Stomach (tissue), 9 donors: ENCODE results near the gene BAIAP2L1. TPM values are rescaled to one million over a fixed set of nuclear protein-coding genes. Genes with fewer than 3 reads are reported as not detected.

Experiments
- DNase-seq, 2 donors: peaks; one replicate each; pipeline versions ENCODE4 v3.0.0 to v3.0.0-alpha.2; 2013 to 2019
- H3K27ac ChIP-seq, 5 donors: fragments of 200-600 bp in 4 of 5; sonication (generic) in 4 of 5; one replicate each; pipeline ENCODE4 v1.5.1; 2013 to 2019; ENCODE audit warnings: mild to moderate bottlenecking in 1 of 5, moderate library complexity in 1 of 5
- H3K27me3 ChIP-seq, 3 donors: fragments of 200-600 bp; sonication (generic); one replicate each; pipeline ENCODE4 v1.5.1; 2017 to 2019; ENCODE audit warnings: mixed run types in 1 of 3
- H3K36me3 ChIP-seq, 4 donors: fragments of 200-600 bp; sonication (generic); 1 replicate in 3 of 4; 2 replicates in 1 of 4; pipeline ENCODE4 v1.5.1; 2016 to 2019
- H3K4me1 ChIP-seq, 4 donors: fragments of 200-600 bp; sonication (generic); one replicate each; pipeline ENCODE4 v1.5.1; 2016 to 2019
- H3K4me3 ChIP-seq, 4 donors: fragments of 200-600 bp; sonication (generic) in 3 of 4; one replicate each; pipeline ENCODE4 v1.5.1; 2016 to 2019; ENCODE audit warnings: mild to moderate bottlenecking in 1 of 4
- H3K9me3 ChIP-seq, 4 donors: fragments of 200-600 bp; sonication (generic); one replicate each; pipeline ENCODE4 v1.5.1; 2016 to 2019
- EP300 ChIP-seq: sonication (generic); formaldehyde crosslinking; IDR thresholded peaks from one replicate; pipeline ENCODE4 v1.6.1; 2017; ENCODE audit warnings: antibody characterized with exemption
- POLR2A ChIP-seq, 4 donors: fragments of 450-650 bp; IDR thresholded peaks; one replicate each; pipeline ENCODE4 v1.6.1; 2016; ENCODE audit warnings: antibody characterized with exemption in 4 of 4, control low read depth in 2 of 4, mild to moderate bottlenecking in 1 of 4, moderate library complexity in 1 of 4
- POLR2AphosphoS5 ChIP-seq, 3 donors: sonication (generic); formaldehyde crosslinking; IDR thresholded peaks; one replicate each; pipeline ENCODE4 v1.6.1; 2016; ENCODE audit warnings: antibody characterized with exemption in 3 of 3
- WGBS, 5 donors: extraction: QIAGEN DNeasy Blood & Tissue Kit in 3 of 5; methylation state at CpG; one replicate each; pipeline versions ENCODE4 v1.1.5 to v1.1.7; 2013 to 2018; 5-methylcytosine and 5-hydroxymethylcytosine counted together
- intact Hi-C: fragments of 100-400 bp; cut with DNase I; formaldehyde crosslinking; loops from one replicate; pipeline ENCODE4 v1.15.1; 2023; ENCODE audit warnings: low total_unique reads
- polyA plus RNA-seq, 3 donors: library from polyadenylated mRNA; stranded (reverse); fragments of 200-250 nt; gene quantifications; one replicate each; pipeline ENCODE4 v1.2.3, GENCODE V29; 2013
- total RNA-seq, 5 donors: library from RNA; depleted of rRNA; stranded (reverse); fragments of >200 nt; gene quantifications; one replicate each; pipeline versions ENCODE4 v1.1.0 to v1.2.3, GENCODE V29; 2014 to 2016
- TF ChIP-seq, protein P1 (sequence below), 7 experiments: fragments of 450-650 bp in 4 of 7; fragments of 200-600 bp in 3 of 7; sonication (generic) in 3 of 7; IDR thresholded peaks; one replicate each; pipeline ENCODE4 v1.5.1; 2016 to 2019; ENCODE audit warnings: antibody characterized with exemption in 7 of 7, control low read depth in 2 of 7, mild to moderate bottlenecking in 1 of 7
- donor health status: healthy with polysubstance abuse.
- donor health status: Bipolar disorder and iron deficiency.
- donor health status: healthy.

BAIAP2L1 gene
- total and polyA plus RNA-seq, 8 donors = 20.6 to 78.2 (median 50.0) TPM

DNA sequence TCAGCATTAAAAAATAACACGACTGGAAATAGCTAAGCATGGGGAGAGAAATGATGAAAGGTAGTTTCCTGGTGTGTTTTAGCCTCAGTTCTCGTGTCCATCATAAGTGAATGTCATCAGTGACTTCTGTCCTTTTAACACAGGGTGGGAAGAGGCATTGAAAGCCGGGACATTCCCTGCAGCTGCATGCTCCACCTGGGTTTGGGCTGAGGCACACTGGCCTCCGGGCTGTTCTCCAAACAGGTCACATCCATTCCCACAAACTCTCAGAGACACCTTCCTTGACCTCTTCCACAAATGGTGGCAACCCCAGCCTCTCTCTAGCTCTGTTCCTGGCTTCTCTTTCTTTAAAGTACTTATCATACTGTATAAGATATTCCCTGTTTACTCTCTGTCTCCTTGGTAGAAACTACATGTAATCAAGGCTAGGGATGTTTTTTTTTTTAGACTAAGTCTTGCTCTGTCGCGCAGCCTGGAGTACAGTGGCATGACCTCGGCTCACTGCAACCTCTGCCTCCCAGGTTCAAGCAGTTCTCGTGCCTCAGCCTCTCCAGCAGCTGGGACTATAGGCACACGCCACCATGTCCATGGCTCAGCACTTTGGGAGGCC lies 22.6 kb downstream of the BAIAP2L1 start:
- no peak overlapping the region for H3K4me3 ChIP-seq
- no peaks in the 10 kb centered on the region for H3K36me3 ChIP-seq
- DNase-seq = no peak
- H3K27me3 ChIP-seq = no peaks in the 10 kb centered on the region
- peak overlapping the region in 3 of 5 donors; percentile 16 to 50 (median 49) for H3K27ac ChIP-seq
- intact Hi-C loops = no loop called here
- H3K4me1 ChIP-seq = peaks cover 0 to 33% (median 6%) of the 10 kb centered on the region in 4 donors
- no peaks in the 10 kb centered on the region for H3K9me3 ChIP-seq
- TF ChIP-seq POLR2AphosphoS5 (IDR thresholded peaks at IDR 0.05) (no peak), EP300 (no peak), POLR2A (IDR thresholded peaks at IDR 0.05) (no peak)
- TF ChIP-seq, protein P1, sequence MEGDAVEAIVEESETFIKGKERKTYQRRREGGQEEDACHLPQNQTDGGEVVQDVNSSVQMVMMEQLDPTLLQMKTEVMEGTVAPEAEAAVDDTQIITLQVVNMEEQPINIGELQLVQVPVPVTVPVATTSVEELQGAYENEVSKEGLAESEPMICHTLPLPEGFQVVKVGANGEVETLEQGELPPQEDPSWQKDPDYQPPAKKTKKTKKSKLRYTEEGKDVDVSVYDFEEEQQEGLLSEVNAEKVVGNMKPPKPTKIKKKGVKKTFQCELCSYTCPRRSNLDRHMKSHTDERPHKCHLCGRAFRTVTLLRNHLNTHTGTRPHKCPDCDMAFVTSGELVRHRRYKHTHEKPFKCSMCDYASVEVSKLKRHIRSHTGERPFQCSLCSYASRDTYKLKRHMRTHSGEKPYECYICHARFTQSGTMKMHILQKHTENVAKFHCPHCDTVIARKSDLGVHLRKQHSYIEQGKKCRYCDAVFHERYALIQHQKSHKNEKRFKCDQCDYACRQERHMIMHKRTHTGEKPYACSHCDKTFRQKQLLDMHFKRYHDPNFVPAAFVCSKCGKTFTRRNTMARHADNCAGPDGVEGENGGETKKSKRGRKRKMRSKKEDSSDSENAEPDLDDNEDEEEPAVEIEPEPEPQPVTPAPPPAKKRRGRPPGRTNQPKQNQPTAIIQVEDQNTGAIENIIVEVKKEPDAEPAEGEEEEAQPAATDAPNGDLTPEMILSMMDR (IDR thresholded peaks at IDR 0.05) = no peak
- WGBS, 5 donors = 27 to 53% (median 36%) methylated on average over 9 of the region's 9 CpGs

DNA sequence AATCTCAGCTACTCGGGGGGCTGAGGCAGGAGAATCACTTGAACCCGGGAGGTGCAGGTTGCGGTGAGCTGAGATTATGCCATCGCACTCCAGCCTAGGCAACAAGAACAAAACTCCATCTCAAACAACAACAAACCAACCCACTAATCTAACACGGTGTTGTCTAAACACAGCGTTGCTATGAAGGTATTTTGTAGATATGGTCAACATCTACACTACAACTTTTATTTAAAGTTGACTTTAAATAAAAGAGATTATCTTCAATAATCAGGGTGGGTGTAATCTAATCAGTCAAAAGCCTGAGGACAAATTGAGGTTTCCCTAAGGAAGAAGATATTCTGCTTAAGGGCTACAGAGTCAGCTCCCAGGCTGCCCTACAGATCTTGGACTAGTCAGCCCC lies 24.2 kb downstream of the BAIAP2L1 start:
- TF ChIP-seq POLR2A (IDR thresholded peaks at IDR 0.05) = no peak
- no peak for TF ChIP-seq POLR2AphosphoS5 (IDR thresholded peaks at IDR 0.05)
- TF ChIP-seq EP300 = no peak
- TF ChIP-seq, protein P1 (IDR thresholded peaks at IDR 0.05) = no peak
- no peaks in the 10 kb centered on the region for H3K9me3 ChIP-seq
- peak overlapping the region in 2 of 5 donors; percentile 9 to 10 for H3K27ac ChIP-seq
- no peaks in the 10 kb centered on the region for H3K27me3 ChIP-seq
- H3K36me3 ChIP-seq = no peaks in the 10 kb centered on the region
- intact Hi-C loops = no loop called here
- peak in 1 of 2 donors; percentile 51 for DNase-seq
- 39 to 79% (median 56%) methylated on average over 6 of the region's 6 CpGs for WGBS, 5 donors
- peaks cover 0 to 43% (median 9%) of the 10 kb centered on the region in 4 donors for H3K4me1 ChIP-seq
- H3K4me3 ChIP-seq = no peak overlapping the region

DNA sequence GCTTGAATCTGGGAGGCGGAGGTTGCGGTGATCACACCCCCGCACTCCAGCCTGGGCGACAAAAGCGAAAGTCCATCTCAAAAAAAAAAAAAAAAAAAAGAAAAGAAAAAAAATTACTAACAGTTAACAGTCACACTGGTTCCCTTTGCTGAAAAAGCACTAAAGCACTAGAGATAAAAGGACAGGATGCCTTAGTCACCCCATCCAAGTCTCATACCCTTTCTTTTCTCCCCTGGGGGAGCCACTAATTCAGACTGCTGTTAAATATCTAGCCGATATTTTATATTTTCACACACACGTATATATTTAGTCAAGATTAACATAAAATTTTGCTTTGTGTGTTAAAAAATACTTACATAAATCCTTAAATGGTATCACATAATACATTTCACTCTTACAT lies 25.2 kb downstream of the BAIAP2L1 start:
- no peak overlapping the region for H3K4me3 ChIP-seq
- no peak for TF ChIP-seq POLR2AphosphoS5 (IDR thresholded peaks at IDR 0.05)
- TF ChIP-seq POLR2A (IDR thresholded peaks at IDR 0.05) = no peak
- TF ChIP-seq, protein P1 (IDR thresholded peaks at IDR 0.05) = no peak
- no peak for TF ChIP-seq EP300
- intact Hi-C loops = no loop called here
- 93 to 96% (median 96%) methylated on average over 7 of the region's 7 CpGs for WGBS, 5 donors
- no peaks in the 10 kb centered on the region for H3K9me3 ChIP-seq
- H3K27ac ChIP-seq = peak overlapping the region in 1 of 5 donors; percentile 42
- no peak for DNase-seq
- H3K36me3 ChIP-seq = no peaks in the 10 kb centered on the region
- H3K4me1 ChIP-seq = peaks cover 0 to 44% (median 14%) of the 10 kb centered on the region in 4 donors
- no peaks in the 10 kb centered on the region for H3K27me3 ChIP-seq

DNA sequence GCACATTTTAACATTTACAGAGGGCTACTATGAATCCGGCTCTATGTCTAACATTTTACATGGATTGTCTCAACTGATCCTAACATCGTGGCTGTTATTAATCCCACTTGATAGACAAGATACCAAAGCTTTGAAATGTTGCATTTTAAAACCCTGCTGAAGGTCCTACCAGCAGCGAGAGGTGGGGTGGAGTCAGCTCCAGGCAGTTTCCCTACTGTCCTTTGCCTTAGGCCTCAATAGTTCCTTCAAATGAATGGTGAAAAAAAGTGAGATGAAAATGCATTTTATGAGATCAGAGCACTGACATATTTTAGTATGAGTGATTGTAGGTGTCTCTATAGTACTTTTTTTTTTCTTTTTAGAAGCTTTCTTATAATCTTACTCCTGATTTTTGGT lies 26.6 kb downstream of the BAIAP2L1 start:
- intact Hi-C loops = no loop called here
- Histone ChIP-seq H3K9me3 (no peaks in the 10 kb centered on the region), H3K27ac (peak overlapping the region in 1 of 5 donors; percentile 76), H3K27me3 (no peaks in the 10 kb centered on the region), H3K4me1 (peaks cover 3 to 48% (median 15%) of the 10 kb centered on the region in 4 donors), H3K4me3 (no peak overlapping the region), H3K36me3 (no peaks in the 10 kb centered on the region)
- no peak for DNase-seq
- no peak for TF ChIP-seq EP300
- no peak for TF ChIP-seq POLR2A (IDR thresholded peaks at IDR 0.05)
- TF ChIP-seq POLR2AphosphoS5 (IDR thresholded peaks at IDR 0.05) = no peak
- TF ChIP-seq, protein P1 (IDR thresholded peaks at IDR 0.05) = no peak
- WGBS, 5 donors = 87 to 96% (median 94%) methylated on average over 3 of the region's 3 CpGs
